Fibroblast of lung (primary cell): Measurements from ENCODE around the gene KIAA1671. TPM values are rescaled to one million over a fixed set of nuclear protein-coding genes. Genes with fewer than 3 reads are reported as not detected.

Experiments used
- DNase-seq, 2 donors: peaks; one replicate each; pipeline versions ENCODE4 v3.0.0 to v3.0.0-alpha.2; 2010; ENCODE audit warnings: low read depth in 2 of 2
- H2AFZ ChIP-seq: 2 replicates; pipeline ENCODE4 v1.5.1; 2012; ENCODE audit warnings: low read length, control low read depth, inconsistent platforms
- H3K27ac ChIP-seq: 2 replicates; pipeline ENCODE4 v1.5.1; 2011; ENCODE audit warnings: low read length, control low read depth; ENCODE audit not compliant: insufficient read depth
- H3K27me3 ChIP-seq: 2 replicates; pipeline ENCODE4 v1.5.1; 2011; ENCODE audit warnings: mild to moderate bottlenecking, low read length; ENCODE audit not compliant: control insufficient read depth, insufficient read depth
- H3K36me3 ChIP-seq: 2 replicates; pipeline ENCODE4 v1.5.1; 2011; ENCODE audit warnings: low read length; ENCODE audit not compliant: control insufficient read depth, insufficient read depth
- H3K4me1 ChIP-seq: 2 replicates; pipeline ENCODE4 v1.5.1; 2011; ENCODE audit warnings: low read length; ENCODE audit not compliant: control insufficient read depth, insufficient read depth; ENCODE audit errors: extremely low read depth
- H3K4me2 ChIP-seq: 2 replicates; pipeline ENCODE4 v1.5.1; 2011; ENCODE audit warnings: low read length, control low read depth; ENCODE audit not compliant: insufficient read depth; ENCODE audit errors: extremely low read depth
- H3K4me3 ChIP-seq, 4 experiments: fragments of 200-600 bp in 1 of 4; sonication (generic) in 1 of 4; replicated peaks in 1 of 4; 2 replicates each; pipeline ENCODE4 v1.5.1; 2011 to 2016; ENCODE audit warnings: low read length in 4 of 4, low read depth in 3 of 4, mild to moderate bottlenecking in 3 of 4, control low read depth in 2 of 4, inconsistent platforms in 1 of 4, mixed read lengths in 1 of 4; ENCODE audit not compliant: insufficient read depth in 1 of 4; ENCODE audit errors: control extremely low read depth in 1 of 4
- H3K79me2 ChIP-seq: 2 replicates; pipeline ENCODE4 v1.5.1; 2012; ENCODE audit warnings: mild to moderate bottlenecking, low read length, inconsistent platforms; ENCODE audit not compliant: control insufficient read depth, insufficient read depth
- H3K9ac ChIP-seq: 2 replicates; pipeline ENCODE4 v1.5.1; 2011; ENCODE audit warnings: mild to moderate bottlenecking, low read length, control low read depth; ENCODE audit not compliant: insufficient read depth
- H3K9me3 ChIP-seq: 2 replicates; pipeline ENCODE4 v1.5.1; 2012; ENCODE audit warnings: low read depth, low read length; ENCODE audit not compliant: control insufficient read depth, insufficient read depth
- H4K20me1 ChIP-seq: 2 replicates; pipeline ENCODE4 v1.5.1; 2011; ENCODE audit warnings: low read length; ENCODE audit not compliant: control insufficient read depth, insufficient read depth; ENCODE audit errors: extremely low read depth
- CTCF ChIP-seq, 2 donors: IDR thresholded peaks in 1 of 2; conservative IDR thresholded peaks in 1 of 2; 1 replicate in 1 of 2; 2 replicates in 1 of 2; pipeline ENCODE4 v1.5.1; 2011 to 2012; ENCODE audit warnings: low read length in 2 of 2, control low read depth in 1 of 2, inconsistent platforms in 1 of 2, low read depth in 1 of 2, mild to moderate bottlenecking in 1 of 2
- EZH2 ChIP-seq: IDR thresholded peaks from 2 replicates; pipeline ENCODE4 v1.5.1; 2012; ENCODE audit warnings: low read length, control low read depth, mild to moderate bottlenecking; ENCODE audit errors: missing control alignments
- polyA plus RNA-seq, 2 donors: library from polyadenylated mRNA; depleted of rRNA in 1 of 2; stranded (reverse) in 1 of 2; unstranded in 1 of 2; fragments of >200 nt; gene quantifications; 2 replicates each; pipeline ENCODE4 v1.2.1, GENCODE V29; 2011 to 2012; ENCODE audit warnings: missing spikeins in 1 of 2
- total RNA-seq: library from RNA; depleted of rRNA; stranded (reverse); fragments of >200 nt; gene quantifications from 2 replicates; pipeline ENCODE4 v1.2.1, GENCODE V29; 2014

The KIAA1671 gene
- total and polyA plus RNA-seq, 2 donors (not counting 1 experiment from before 2014, with no cell fraction given), result 0.34 to 1.3 TPM

- H3K79me2 ChIP-seq, result no peaks in the 10 kb centered on the region
- H3K9me3 ChIP-seq, result no peaks in the 10 kb centered on the region
- no peak for TF ChIP-seq EZH2
- no peak for TF ChIP-seq CTCF (conservative IDR thresholded peaks at IDR 0.05 in 1 of 2, IDR thresholded peaks at IDR 0.05 in 1 of 2; ENCODE audit: low read depth in 1 of 2, low read length in 2 of 2)
- no peak overlapping the region for H3K4me2 ChIP-seq
- DNase-seq, result no peak
- H3K36me3 ChIP-seq, result no peaks in the 10 kb centered on the region
- no peak overlapping the region for H3K9ac ChIP-seq
- no peak overlapping the region for H2AFZ ChIP-seq
- H3K27ac ChIP-seq, result no peak overlapping the region
- H4K20me1 ChIP-seq, result no peaks in the 10 kb centered on the region
- no peaks in the 10 kb centered on the region for H3K4me1 ChIP-seq
- no peaks in the 10 kb centered on the region for H3K27me3 ChIP-seq
- H3K4me3 ChIP-seq, result no peak overlapping the region
These were observed 210.0 kb downstream of the KIAA1671 start for GRCh38 chr22:25162561-25162960.

- Histone ChIP-seq H3K27ac (no peak overlapping the region), H3K9me3 (no peaks in the 10 kb centered on the region), H4K20me1 (no peaks in the 10 kb centered on the region), H3K36me3 (no peaks in the 10 kb centered on the region), H3K79me2 (no peaks in the 10 kb centered on the region), H3K4me1 (no peaks in the 10 kb centered on the region), H3K4me2 (no peak overlapping the region), H3K9ac (no peak overlapping the region), H3K27me3 (no peaks in the 10 kb centered on the region), H2AFZ (no peak overlapping the region), H3K4me3 (no peak overlapping the region)
- no peak for TF ChIP-seq CTCF (conservative IDR thresholded peaks at IDR 0.05 in 1 of 2, IDR thresholded peaks at IDR 0.05 in 1 of 2; ENCODE audit: low read depth in 1 of 2, low read length in 2 of 2)
- TF ChIP-seq EZH2, result no peak
- DNase-seq, result no peak
These were observed 213.3 kb downstream of the KIAA1671 start for GRCh38 chr22:25165785-25166184.

- Histone ChIP-seq H3K79me2 (no peaks in the 10 kb centered on the region), H4K20me1 (no peaks in the 10 kb centered on the region), H3K27ac (no peak overlapping the region), H3K4me2 (no peak overlapping the region), H3K36me3 (no peaks in the 10 kb centered on the region), H3K9me3 (no peaks in the 10 kb centered on the region), H3K27me3 (no peaks in the 10 kb centered on the region), H3K4me3 (no peak overlapping the region), H3K4me1 (no peaks in the 10 kb centered on the region), H2AFZ (no peak overlapping the region), H3K9ac (no peak overlapping the region)
- no peak for TF ChIP-seq EZH2
- no peak for TF ChIP-seq CTCF (conservative IDR thresholded peaks at IDR 0.05 in 1 of 2, IDR thresholded peaks at IDR 0.05 in 1 of 2; ENCODE audit: low read depth in 1 of 2, low read length in 2 of 2)
- DNase-seq, result no peak
These were observed 213.9 kb downstream of the KIAA1671 start for GRCh38 chr22:25166266-25167040.
